ENCODE measurements around the gene RBBP4.
A peak's percentile ranks its signal among the peaks of the same experiment; 100 is the strongest.
"Not testable (repeated sequence)": the region's sequence is repeated elsewhere in the genome, so short reads cannot be mapped to it uniquely, and the experiment has no call there.

Gene RBBP4

GRCh38 chr1:32650752-32651460, at the start of gene RBBP4:
Gene RBBP4, plus strand, starts transcription at chr1:32651208. Its CDS starts 99 bp downstream, at chr1:32651307.
- DNase-seq (ENCODE audit: low spot score), result peak; percentile 97

GRCh38 chr1:32605711-32606424, 45.1 kb upstream of the RBBP4 start:
- no peak for DNase-seq (ENCODE audit: low spot score)

- no peak for DNase-seq (ENCODE audit: low spot score)
These were observed 44.2 kb upstream of the RBBP4 start for GRCh38 chr1:32606565-32607371.

- no peak for DNase-seq (ENCODE audit: low spot score)
These were observed 41.8 kb upstream of the RBBP4 start for GRCh38 chr1:32609180-32609579.

- DNase-seq (ENCODE audit: low spot score), result no peak
These were observed 39.2 kb upstream of the RBBP4 start for GRCh38 chr1:32611859-32612188.

GRCh38 chr1:32612189-32612881, 38.7 kb upstream of the RBBP4 start:
- DNase-seq (ENCODE audit: low spot score), result peak; percentile 26

GRCh38 chr1:32613472-32613871, 37.5 kb upstream of the RBBP4 start:
- DNase-seq (ENCODE audit: low spot score), result no peak

GRCh38 chr1:32618673-32619221, 32.3 kb upstream of the RBBP4 start:
- DNase-seq (ENCODE audit: low spot score), result no peak

- no peak for DNase-seq (ENCODE audit: low spot score)
These were observed 31.1 kb upstream of the RBBP4 start for GRCh38 chr1:32619701-32620485.

- DNase-seq (ENCODE audit: low spot score), result no peak
These were observed 28.8 kb upstream of the RBBP4 start for GRCh38 chr1:32622205-32622604.

- no peak for DNase-seq (ENCODE audit: low spot score)
These were observed 28.0 kb upstream of the RBBP4 start for GRCh38 chr1:32622806-32623681.

GRCh38 chr1:32623775-32624174, 27.2 kb upstream of the RBBP4 start:
- DNase-seq (ENCODE audit: low spot score), result no peak

GRCh38 chr1:32626176-32626575, 24.8 kb upstream of the RBBP4 start:
- DNase-seq (ENCODE audit: low spot score), result no peak

- no peak for DNase-seq (ENCODE audit: low spot score)
These were observed 23.3 kb upstream of the RBBP4 start for GRCh38 chr1:32627596-32628162.

GRCh38 chr1:32630173-32630572, 20.8 kb upstream of the RBBP4 start:
- DNase-seq (ENCODE audit: low spot score), result not testable (repeated sequence)

GRCh38 chr1:32632829-32633228, 18.2 kb upstream of the RBBP4 start:
- no peak for DNase-seq (ENCODE audit: low spot score)

GRCh38 chr1:32635508-32636277, 15.3 kb upstream of the RBBP4 start:
- DNase-seq (ENCODE audit: low spot score), result no peak

- no peak for DNase-seq (ENCODE audit: low spot score)
These were observed 13.9 kb upstream of the RBBP4 start for GRCh38 chr1:32636914-32637645.

Data from hematopoietic multipotent progenitor cell treated with erythropoietin and hydrocortisone succinate and interleukin-3 and kit ligand, for 15 days (in vitro differentiated cells).